NB4 (cell line): ENCODE results near the gene BRF1.

Experiments
- DNase-seq: peaks from one replicate; pipeline ENCODE4 v3.0.0; 2010; ENCODE audit warnings: low read depth
- H3K4me3 ChIP-seq: one replicate; pipeline ENCODE4 v1.5.1; 2011; ENCODE audit warnings: mild to moderate bottlenecking, low read depth, low read length, moderate library complexity
- CTCF ChIP-seq: IDR thresholded peaks from one replicate; pipeline ENCODE4 v1.5.1; 2012; ENCODE audit warnings: low read depth, low read length
- MAX ChIP-seq: IDR thresholded peaks from 2 replicates; pipeline ENCODE4 v1.6.1; 2011; ENCODE audit warnings: low read depth, low read length
- MYC ChIP-seq: IDR thresholded peaks from 2 replicates; pipeline ENCODE4 v1.6.1; 2011; ENCODE audit warnings: low read depth, low read length
- POLR2A ChIP-seq: IDR thresholded peaks from 2 replicates; pipeline ENCODE4 v1.6.1; 2011; ENCODE audit warnings: mild to moderate bottlenecking; ENCODE audit not compliant: insufficient read length; ENCODE audit errors: extremely low read depth

Gene BRF1

GRCh38 chr14:105223770-105224544 lies 76.8 kb downstream of the BRF1 start:
- TF ChIP-seq CTCF (no peak), POLR2A (no peak), MAX (no peak)
- H3K4me3 ChIP-seq, result no peak overlapping the region
- DNase-seq, result peak; percentile 33

- TF ChIP-seq MYC (no peak), MAX (no peak), CTCF (no peak), POLR2A (no peak)
- no peak for DNase-seq
- no peak overlapping the region for H3K4me3 ChIP-seq
Observed at GRCh38 chr14:105223260-105223659, 77.5 kb downstream of the BRF1 start.

GRCh38 chr14:105221598-105222178 lies 79.1 kb downstream of the BRF1 start:
- no peak for DNase-seq
- no peak overlapping the region for H3K4me3 ChIP-seq
- no peak for TF ChIP-seq CTCF
- TF ChIP-seq MAX, result no peak
- TF ChIP-seq MYC, result no peak
- no peak for TF ChIP-seq POLR2A

- no peak for TF ChIP-seq MAX
- no peak for TF ChIP-seq CTCF
- TF ChIP-seq MYC, result no peak
- TF ChIP-seq POLR2A, result no peak
- DNase-seq, result no peak
Observed at GRCh38 chr14:105220699-105221597, 79.9 kb downstream of the BRF1 start.

GRCh38 chr14:105219753-105220152 lies 81.0 kb downstream of the BRF1 start:
- no peak for DNase-seq
- no peak overlapping the region for H3K4me3 ChIP-seq
- TF ChIP-seq POLR2A, result no peak

More at GRCh38 chr14:105220699-105221597, 79.9 kb downstream of the BRF1 start:
- no peak overlapping the region for H3K4me3 ChIP-seq

GRCh38 chr14:105219043-105219612 lies 81.7 kb downstream of the BRF1 start:
- H3K4me3 ChIP-seq, result no peak overlapping the region
- no peak for DNase-seq
- TF ChIP-seq MAX, result no peak
- no peak for TF ChIP-seq MYC
- TF ChIP-seq POLR2A, result no peak
- no peak for TF ChIP-seq CTCF
